HCT116 (cell line): Measurements from ENCODE around the gene NOP14. TPM values are rescaled to one million over a fixed set of nuclear protein-coding genes. Genes with fewer than 3 reads are reported as not detected.

Source experiments
- ATAC-seq: fragments of 200-7000 bp; cut with Tn5 transposase; 2 replicates; pipeline ENCODE4 v1.9.1; 2020; ENCODE audit warnings: mild to moderate bottlenecking, moderate library complexity
- BruUV-seq: library from RNA; stranded (reverse); fragments of 400-500 nt; replicated peaks from 2 replicates; lab custom pipeline; 2021; lab: Mats Ljungman, UMichigan
- CTCF ChIA-PET: fragments of 300-600 bp; sonication (Branson Sonifier 250); formaldehyde crosslinking; loops from one replicate; lab custom pipeline; 2021; ENCODE audit warnings: antibody characterized with exemption; lab: Charles Lee
- POLR2A ChIA-PET: fragments of 300-600, 350-600 bp; sonication (Branson Sonifier 250); formaldehyde crosslinking; loops from one replicate; lab custom pipeline; 2021; ENCODE audit warnings: antibody characterized with exemption; lab: Charles Lee
- RAD21 ChIA-PET, 2 experiments: fragments of 300-600 bp; sonication (Branson Sonifier 250); formaldehyde crosslinking; loops; one replicate each; lab custom pipeline; 2023; ENCODE audit warnings: low total read pairs in 2 of 2; ENCODE audit not compliant: uncharacterized antibody in 2 of 2, unreplicated experiment in 2 of 2, low non-redundant PET in 1 of 2; lab: Charles Lee
- DNase-seq: peaks from one replicate; pipeline ENCODE4 v3.0.0-alpha.2; 2010; ENCODE audit warnings: low read depth, low spot score
- H2AFZ ChIP-seq: fragments of 200-600 bp; shearing (Covaris generic), sonication (generic); 2 replicates; pipeline ENCODE4 v1.6.1; 2017; ENCODE audit warnings: low read depth, mixed run types, mixed read lengths, antibody characterized with exemption, low read length; ENCODE audit not compliant: poor library complexity, severe bottlenecking
- H3K27ac ChIP-seq: 2 replicates; pipeline ENCODE4 v1.5.1; 2012; ENCODE audit warnings: low read depth, low read length
- H3K27me3 ChIP-seq: fragments of 200-600 bp; sonication (generic); 2 replicates; pipeline ENCODE4 v1.6.1; 2016; ENCODE audit warnings: mixed run types, low read length, mixed read lengths; ENCODE audit not compliant: insufficient read depth
- H3K36me3 ChIP-seq, 2 experiments: fragments of 200-500 bp in 1 of 2; fragments of 200-600 bp in 1 of 2; sonication (Bioruptor generic) in 1 of 2; sonication (generic) in 1 of 2; 2 replicates each; pipeline versions ENCODE4 v1.5.1 to v1.6.1; 2014 to 2016; ENCODE audit warnings: low read length in 2 of 2, inconsistent platforms in 1 of 2, mixed read lengths in 1 of 2, mixed run types in 1 of 2; ENCODE audit not compliant: insufficient read depth in 2 of 2, control insufficient read depth in 1 of 2
- H3K4me1 ChIP-seq, 2 experiments: fragments of 200-600 bp in 1 of 2; sonication (generic) in 1 of 2; 2 replicates each; pipeline versions ENCODE4 v1.5.1 to v1.6.1; 2012 to 2017; ENCODE audit warnings: low read length in 2 of 2, inconsistent platforms in 1 of 2, mild to moderate bottlenecking in 1 of 2, mixed read lengths in 1 of 2, mixed run types in 1 of 2, moderate library complexity in 1 of 2; ENCODE audit not compliant: insufficient read depth in 2 of 2, control insufficient read depth in 1 of 2
- H3K4me2 ChIP-seq: fragments of 200-600 bp; sonication (generic); 2 replicates; pipeline ENCODE4 v1.6.1; 2017; ENCODE audit warnings: mixed run types, low read length, mixed read lengths
- H3K4me3 ChIP-seq, 2 experiments: fragments of 200-600 bp in 1 of 2; sonication (generic) in 1 of 2; replicated peaks in 1 of 2; 2 replicates each; pipeline ENCODE4 v1.5.1; 2011 to 2016; ENCODE audit warnings: low read length in 2 of 2, control low read depth in 1 of 2, low read depth in 1 of 2, mild to moderate bottlenecking in 1 of 2, mixed read lengths in 1 of 2, mixed run types in 1 of 2
- H3K79me2 ChIP-seq: fragments of 200-600 bp; sonication (generic); 2 replicates; pipeline ENCODE4 v1.6.1; 2017; ENCODE audit warnings: mild to moderate bottlenecking, mixed run types, low read length, moderate library complexity, mixed read lengths; ENCODE audit not compliant: insufficient read depth
- H3K9ac ChIP-seq: fragments of 200-600 bp; sonication (generic); 2 replicates; pipeline ENCODE4 v1.6.1; 2016; ENCODE audit warnings: low read length, mixed read lengths
- H3K9me2 ChIP-seq: fragments of 200-600 bp; sonication (generic), shearing (Covaris generic); 2 replicates; pipeline ENCODE4 v1.6.1; 2017; ENCODE audit warnings: mixed run types, mild to moderate bottlenecking, moderate library complexity; ENCODE audit not compliant: insufficient read depth
- H3K9me3 ChIP-seq, 2 experiments: fragments of 200-500 bp in 1 of 2; fragments of 200-600 bp in 1 of 2; sonication (Bioruptor generic) in 1 of 2; sonication (generic) in 1 of 2; 2 replicates each; pipeline ENCODE4 v1.6.1; 2014 to 2017; ENCODE audit warnings: low read length in 2 of 2, mixed read lengths in 2 of 2, inconsistent platforms in 1 of 2, low read depth in 1 of 2, mild to moderate bottlenecking in 1 of 2, mixed run types in 1 of 2, moderate library complexity in 1 of 2; ENCODE audit not compliant: control insufficient read depth in 1 of 2, insufficient read depth in 1 of 2
- H4K20me1 ChIP-seq: fragments of 200-600 bp; sonication (generic), shearing (Covaris generic); 2 replicates; pipeline ENCODE4 v1.6.1; 2017; ENCODE audit warnings: mixed run types, mild to moderate bottlenecking, moderate library complexity; ENCODE audit not compliant: insufficient read depth
- CBX3 ChIP-seq: IDR thresholded peaks from 2 replicates; pipeline ENCODE4 v1.6.1; 2012; ENCODE audit warnings: low read depth
- CEBPB ChIP-seq: IDR thresholded peaks from 2 replicates; pipeline ENCODE4 v1.6.1; 2012; ENCODE audit warnings: low read depth
- EGR1 ChIP-seq: IDR thresholded peaks from 2 replicates; pipeline ENCODE4 v1.6.1; 2012; ENCODE audit warnings: low read depth
- ELF1 ChIP-seq: IDR thresholded peaks from 2 replicates; pipeline ENCODE4 v1.6.1; 2012; ENCODE audit warnings: low read depth, borderline replicate concordance
- EZH2 ChIP-seq: fragments of 200-600 bp; sonication (generic); IDR thresholded peaks from 2 replicates; pipeline ENCODE4 v1.6.1; 2017; ENCODE audit warnings: antibody characterized with exemption, mixed run types
- EZH2phosphoT487 ChIP-seq: fragments of 200-600 bp; IDR thresholded peaks from 2 replicates; pipeline ENCODE4 v1.6.1; 2018; ENCODE audit warnings: antibody characterized with exemption, borderline replicate concordance
- FOSL1 ChIP-seq: IDR thresholded peaks from 2 replicates; pipeline ENCODE4 v1.6.1; 2012; ENCODE audit warnings: low read depth
- JUND ChIP-seq: IDR thresholded peaks from 2 replicates; pipeline ENCODE4 v1.6.1; 2012
- MAX ChIP-seq: IDR thresholded peaks from 2 replicates; pipeline ENCODE4 v1.6.1; 2012
- SIN3A ChIP-seq: IDR thresholded peaks from 2 replicates; pipeline ENCODE4 v1.6.1; 2012; ENCODE audit warnings: low read depth
- SP1 ChIP-seq: IDR thresholded peaks from 2 replicates; pipeline ENCODE4 v1.6.1; 2012; ENCODE audit warnings: low read depth
- TCF7L2 ChIP-seq: IDR thresholded peaks from 2 replicates; pipeline ENCODE4 v1.7.0; 2011; ENCODE audit warnings: borderline replicate concordance, inconsistent platforms; ENCODE audit not compliant: insufficient read depth, insufficient read length; ENCODE audit errors: extremely low read depth
- ZBTB33 ChIP-seq: IDR thresholded peaks from 2 replicates; pipeline ENCODE4 v1.6.1; 2011; ENCODE audit warnings: mild to moderate bottlenecking, low read length, moderate library complexity; ENCODE audit not compliant: insufficient replicate concordance; ENCODE audit errors: extremely low read depth
- ZFX ChIP-seq: fragments of 450-650 bp; IDR thresholded peaks from 2 replicates; pipeline ENCODE4 v1.6.1; 2017
- ZNF274 ChIP-seq: fragments of 200-500 bp; sonication (Bioruptor generic); IDR thresholded peaks from 2 replicates; pipeline ENCODE4 v1.6.1; 2014; ENCODE audit warnings: mild to moderate bottlenecking, low read depth, low read length, inconsistent platforms
- intact Hi-C: fragments of 100-400 bp; cut with micrococcal nuclease; formaldehyde crosslinking; loops from 2 replicates; pipeline ENCODE4 v1.10.0; 2022
- total RNA-seq: library from RNA; stranded (reverse); gene quantifications from one replicate; pipeline ENCODE4 v1.2.1, GENCODE V29; 2021; ENCODE audit not compliant: unreplicated experiment
- TF ChIP-seq, protein P1 (sequence below), 3 experiments: fragments of 200-600 bp in 1 of 3; sonication (generic) in 1 of 3; IDR thresholded peaks in 2 of 3; conservative IDR thresholded peaks in 1 of 3; 2 replicates each; pipeline ENCODE4 v1.5.1; 2012 to 2017; ENCODE audit warnings: low read depth in 2 of 3, low read length in 2 of 3, antibody characterized with exemption in 1 of 3, borderline replicate concordance in 1 of 3, control low read depth in 1 of 3, mild to moderate bottlenecking in 1 of 3, mixed read lengths in 1 of 3, mixed run types in 1 of 3, moderate library complexity in 1 of 3; ENCODE audit not compliant: insufficient read depth in 1 of 3
- TF ChIP-seq, protein P2 (sequence below): IDR thresholded peaks from 2 replicates; pipeline ENCODE4 v1.6.1; 2012; ENCODE audit warnings: low read depth

NOP14 gene
- total RNA-seq, 1 experiment from 2014 or later: 67.3 TPM

GRCh38 chr4:2947926-2948325 is 15.3 kb downstream of the NOP14 start:
- Histone ChIP-seq H3K9ac (no peak overlapping the region), H3K4me1 (no peaks in the 10 kb centered on the region), H3K4me2 (no peak overlapping the region), H3K79me2 (peaks cover 65% of the 10 kb centered on the region), H3K27ac (no peak overlapping the region), H3K36me3 (peaks cover 74 to 82% of the 10 kb centered on the region in 2 experiments), H3K27me3 (no peaks in the 10 kb centered on the region), H3K9me2 (no peaks in the 10 kb centered on the region), H3K4me3 (no peak overlapping the region), H3K9me3 (no peaks in the 10 kb centered on the region)
- CTCF ChIA-PET: interaction anchor here (1.6 kb wide), 1 partner anchor 12 kb away, joined by 5 read pairs; no protein-coding TSS in a partner anchor
- no peak for DNase-seq
- intact Hi-C loops: no loop called here
- no peak for ATAC-seq
- BruUV-seq: no TSS peak
- TF ChIP-seq CBX3: no peak
- TF ChIP-seq SIN3A: no peak
- no peak for TF ChIP-seq EGR1
- TF ChIP-seq SP1: no peak
- no peak for TF ChIP-seq ZBTB33
- TF ChIP-seq MAX: no peak
- TF ChIP-seq ZFX: no peak
- no peak for TF ChIP-seq CEBPB
- TF ChIP-seq TCF7L2: no peak
- TF ChIP-seq FOSL1: no peak
- TF ChIP-seq EZH2: no peak
- TF ChIP-seq JUND: no peak
- TF ChIP-seq EZH2phosphoT487: no peak
- TF ChIP-seq ZNF274: no peak
- TF ChIP-seq, protein P1, sequence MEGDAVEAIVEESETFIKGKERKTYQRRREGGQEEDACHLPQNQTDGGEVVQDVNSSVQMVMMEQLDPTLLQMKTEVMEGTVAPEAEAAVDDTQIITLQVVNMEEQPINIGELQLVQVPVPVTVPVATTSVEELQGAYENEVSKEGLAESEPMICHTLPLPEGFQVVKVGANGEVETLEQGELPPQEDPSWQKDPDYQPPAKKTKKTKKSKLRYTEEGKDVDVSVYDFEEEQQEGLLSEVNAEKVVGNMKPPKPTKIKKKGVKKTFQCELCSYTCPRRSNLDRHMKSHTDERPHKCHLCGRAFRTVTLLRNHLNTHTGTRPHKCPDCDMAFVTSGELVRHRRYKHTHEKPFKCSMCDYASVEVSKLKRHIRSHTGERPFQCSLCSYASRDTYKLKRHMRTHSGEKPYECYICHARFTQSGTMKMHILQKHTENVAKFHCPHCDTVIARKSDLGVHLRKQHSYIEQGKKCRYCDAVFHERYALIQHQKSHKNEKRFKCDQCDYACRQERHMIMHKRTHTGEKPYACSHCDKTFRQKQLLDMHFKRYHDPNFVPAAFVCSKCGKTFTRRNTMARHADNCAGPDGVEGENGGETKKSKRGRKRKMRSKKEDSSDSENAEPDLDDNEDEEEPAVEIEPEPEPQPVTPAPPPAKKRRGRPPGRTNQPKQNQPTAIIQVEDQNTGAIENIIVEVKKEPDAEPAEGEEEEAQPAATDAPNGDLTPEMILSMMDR (IDR thresholded peaks at IDR 0.05 in 2 of 3, conservative IDR thresholded peaks at IDR 0.05 in 1 of 3; ENCODE audit: borderline replicate concordance in 1 of 3, insufficient read depth in 1 of 3, low read depth in 2 of 3, low read length in 2 of 3): no peak
- TF ChIP-seq, protein P2, sequence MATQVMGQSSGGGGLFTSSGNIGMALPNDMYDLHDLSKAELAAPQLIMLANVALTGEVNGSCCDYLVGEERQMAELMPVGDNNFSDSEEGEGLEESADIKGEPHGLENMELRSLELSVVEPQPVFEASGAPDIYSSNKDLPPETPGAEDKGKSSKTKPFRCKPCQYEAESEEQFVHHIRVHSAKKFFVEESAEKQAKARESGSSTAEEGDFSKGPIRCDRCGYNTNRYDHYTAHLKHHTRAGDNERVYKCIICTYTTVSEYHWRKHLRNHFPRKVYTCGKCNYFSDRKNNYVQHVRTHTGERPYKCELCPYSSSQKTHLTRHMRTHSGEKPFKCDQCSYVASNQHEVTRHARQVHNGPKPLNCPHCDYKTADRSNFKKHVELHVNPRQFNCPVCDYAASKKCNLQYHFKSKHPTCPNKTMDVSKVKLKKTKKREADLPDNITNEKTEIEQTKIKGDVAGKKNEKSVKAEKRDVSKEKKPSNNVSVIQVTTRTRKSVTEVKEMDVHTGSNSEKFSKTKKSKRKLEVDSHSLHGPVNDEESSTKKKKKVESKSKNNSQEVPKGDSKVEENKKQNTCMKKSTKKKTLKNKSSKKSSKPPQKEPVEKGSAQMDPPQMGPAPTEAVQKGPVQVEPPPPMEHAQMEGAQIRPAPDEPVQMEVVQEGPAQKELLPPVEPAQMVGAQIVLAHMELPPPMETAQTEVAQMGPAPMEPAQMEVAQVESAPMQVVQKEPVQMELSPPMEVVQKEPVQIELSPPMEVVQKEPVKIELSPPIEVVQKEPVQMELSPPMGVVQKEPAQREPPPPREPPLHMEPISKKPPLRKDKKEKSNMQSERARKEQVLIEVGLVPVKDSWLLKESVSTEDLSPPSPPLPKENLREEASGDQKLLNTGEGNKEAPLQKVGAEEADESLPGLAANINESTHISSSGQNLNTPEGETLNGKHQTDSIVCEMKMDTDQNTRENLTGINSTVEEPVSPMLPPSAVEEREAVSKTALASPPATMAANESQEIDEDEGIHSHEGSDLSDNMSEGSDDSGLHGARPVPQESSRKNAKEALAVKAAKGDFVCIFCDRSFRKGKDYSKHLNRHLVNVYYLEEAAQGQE: no peak
- TF ChIP-seq ELF1: no peak
- TF ChIP-seq, all 23 proteins: peak for 0
- Histone ChIP-seq H4K20me1 (peaks cover 9% of the 10 kb centered on the region; the same call in 1 of the 2 replicates), H2AFZ (no peak overlapping the region)
- POLR2A ChIA-PET: interaction anchor here (1.6 kb wide), 1 partner anchor 11 kb away, joined by 3 read pairs; no protein-coding TSS in a partner anchor
- RAD21 ChIA-PET: no interaction called here
